ENCODE measurements around the gene LRRC46. TPM values are rescaled to one million over a fixed set of nuclear protein-coding genes. Genes with fewer than 3 reads are reported as not detected.

LRRC46 gene
- total RNA-seq, 2 experiments from 2014 or later: 0.50 to 0.61 TPM

- ChIA-PET POLR2A (no interaction called here), CTCF (no interaction called here)
Measured at GRCh38 chr17:47807421-47807820, 24.0 kb upstream of the LRRC46 start.

- ChIA-PET CTCF (interaction anchor here (0.6 kb wide), 1 partner anchor 165 kb away, joined by 3 read pairs; no protein-coding TSS in a partner anchor), POLR2A (no interaction called here)
Measured at GRCh38 chr17:47808036-47808829, 23.2 kb upstream of the LRRC46 start.

- ChIA-PET CTCF (interaction anchor here (0.6 kb wide), 1 partner anchor 165 kb away, joined by 3 read pairs; no protein-coding TSS in a partner anchor), POLR2A (interaction anchor here (0.5 kb wide), 1 partner anchor 44 kb away, joined by 5 read pairs; no protein-coding TSS in a partner anchor)
Measured at GRCh38 chr17:47808830-47809480, 22.5 kb upstream of the LRRC46 start.

GRCh38 chr17:47810200-47810821 is 21.2 kb upstream of the LRRC46 start:
- CTCF ChIA-PET: interaction anchor here (0.6 to 1.6 kb wide), 4 partner anchors 20 to 1073 kb away, joined by 3 to 4 read pairs (median 4); no protein-coding TSS in a partner anchor
- POLR2A ChIA-PET: interaction anchor here (0.7 kb wide), 1 partner anchor 127 kb away, joined by 10 read pairs; no protein-coding TSS in a partner anchor

- CTCF ChIA-PET: interaction anchor here (1.6 kb wide), 1 partner anchor 93 kb away, joined by 4 read pairs; no protein-coding TSS in a partner anchor
- POLR2A ChIA-PET: interaction anchor here (0.6 kb wide), 1 partner anchor 161 kb away, joined by 3 read pairs; no protein-coding TSS in a partner anchor
Measured at GRCh38 chr17:47810901-47811635, 20.4 kb upstream of the LRRC46 start.

GRCh38 chr17:47811709-47812108 is 19.8 kb upstream of the LRRC46 start:
- CTCF ChIA-PET: no interaction called here
- POLR2A ChIA-PET: interaction anchor here (0.6 kb wide), 1 partner anchor 162 kb away, joined by 3 read pairs; no protein-coding TSS in a partner anchor

GRCh38 chr17:47812146-47812920 is 19.1 kb upstream of the LRRC46 start:
- CTCF ChIA-PET: no interaction called here
- POLR2A ChIA-PET: no interaction called here

GRCh38 chr17:47813077-47813476 is 18.4 kb upstream of the LRRC46 start:
- ChIA-PET POLR2A (no interaction called here), CTCF (no interaction called here)

GRCh38 chr17:47813512-47814031 is 17.9 kb upstream of the LRRC46 start:
- ChIA-PET POLR2A (no interaction called here), CTCF (no interaction called here)

GRCh38 chr17:47815106-47815918 is 16.2 kb upstream of the LRRC46 start:
- CTCF ChIA-PET: interaction anchor here (0.6 to 1.2 kb wide), 2 partner anchors 14 to 207 kb away, joined by 3 to 4 read pairs; no protein-coding TSS in a partner anchor

GRCh38 chr17:47816111-47816735 is 15.2 kb upstream of the LRRC46 start:
- POLR2A ChIA-PET: no interaction called here
- CTCF ChIA-PET: interaction anchor here (0.8 kb wide), 1 partner anchor 47 kb away, joined by 3 read pairs; no protein-coding TSS in a partner anchor

More at GRCh38 chr17:47815106-47815918, 16.2 kb upstream of the LRRC46 start:
- POLR2A ChIA-PET: no interaction called here

GRCh38 chr17:47816947-47817346 is 14.5 kb upstream of the LRRC46 start:
- ChIA-PET CTCF (interaction anchor here (0.5 to 0.8 kb wide), 2 partner anchors 33 to 48 kb away, joined by 3 to 4 read pairs; no protein-coding TSS in a partner anchor), POLR2A (no interaction called here)

GRCh38 chr17:47818002-47818695 is 13.3 kb upstream of the LRRC46 start:
- CTCF ChIA-PET: interaction anchor here (1.0 kb wide), 1 partner anchor 28 kb away, joined by 3 read pairs; no protein-coding TSS in a partner anchor
- POLR2A ChIA-PET: no interaction called here

- CTCF ChIA-PET: interaction anchor here (0.6 kb wide), 1 partner anchor 9 kb away, joined by 3 read pairs; no protein-coding TSS in a partner anchor
- POLR2A ChIA-PET: interaction anchor here (0.6 kb wide), 1 partner anchor 164 kb away, joined by 3 read pairs; no protein-coding TSS in a partner anchor
Measured at GRCh38 chr17:47819475-47819874, 12.0 kb upstream of the LRRC46 start.

GRCh38 chr17:47820033-47820789 is 11.3 kb upstream of the LRRC46 start:
- CTCF ChIA-PET: no interaction called here
- POLR2A ChIA-PET: no interaction called here
